HepG2 (cell line): ENCODE data around the gene ZMYND8. TPM values are rescaled to one million over a fixed set of nuclear protein-coding genes. Genes with fewer than 3 reads are reported as not detected.

Experiments used
- ATAC-seq: fragments of 200-7000 bp; cut with Tn5 transposase; 3 replicates; pipeline ENCODE4 v1.9.1; 2020; ENCODE audit warnings: mild to moderate bottlenecking, moderate library complexity
- BruUV-seq: library from RNA; stranded (reverse); fragments of 400-500 nt; replicated peaks from 2 replicates; lab custom pipeline; 2021; lab: Mats Ljungman, UMichigan
- CTCF ChIA-PET: fragments of 300-600 bp; formaldehyde crosslinking; extraction: SDS; loops from one replicate; lab custom pipeline; 2021; ENCODE audit warnings: low total read pairs, inconsistent platforms, low intra/inter-chr PET ratio; lab: Yijun Ruan, JAX
- POLR2A ChIA-PET: fragments of 350-600 bp; sonication (Branson Sonifier 250); formaldehyde crosslinking; loops from one replicate; lab custom pipeline; 2020; ENCODE audit warnings: antibody characterized with exemption, inconsistent platforms; lab: Yijun Ruan, JAX
- DNase-seq: peaks from one replicate; pipeline ENCODE4 v3.0.0-alpha.2; 2015; ENCODE audit warnings: low spot score
- FAIRE-seq: peaks from 3 replicates; lab custom pipeline; 2011; peaks lifted over from hg19 to GRCh38; lab: Jason Lieb, UNC
- H2AFZ ChIP-seq: one replicate; pipeline ENCODE4 v1.6.1; 2011; ENCODE audit warnings: low read length, inconsistent platforms
- H3K27ac ChIP-seq: fragments of 300-600 bp; 3 replicates; pipeline ENCODE4 v1.8.0; 2011; ENCODE audit warnings: mixed run types, mild to moderate bottlenecking, mixed read lengths, low read length, inconsistent platforms; ENCODE audit not compliant: insufficient read depth; ENCODE audit errors: extremely low read length
- H3K27me3 ChIP-seq, 2 experiments: fragments of 200-600 bp in 1 of 2; 2 replicates in 1 of 2; 3 replicates in 1 of 2; pipeline versions ENCODE4 v1.6.0 to v1.8.0; 2011; ENCODE audit warnings: low read length in 2 of 2, mild to moderate bottlenecking in 2 of 2, moderate library complexity in 2 of 2, inconsistent platforms in 1 of 2; ENCODE audit not compliant: insufficient read depth in 2 of 2, control insufficient read depth in 1 of 2
- H3K36me3 ChIP-seq, 2 experiments: fragments of 200-600 bp in 1 of 2; replicated peaks in 1 of 2; 2 replicates in 1 of 2; 3 replicates in 1 of 2; pipeline versions ENCODE4 v1.5.1 to v1.8.0; 2011; ENCODE audit warnings: low read length in 2 of 2, inconsistent platforms in 1 of 2; ENCODE audit not compliant: insufficient read depth in 2 of 2, control insufficient read depth in 1 of 2
- H3K4me1 ChIP-seq: 2 replicates; pipeline ENCODE4 v1.5.1; 2012; ENCODE audit warnings: low read length, inconsistent platforms; ENCODE audit not compliant: insufficient read depth
- H3K4me2 ChIP-seq: 2 replicates; pipeline ENCODE4 v1.6.0; 2011; ENCODE audit warnings: low read depth, low read length, inconsistent platforms
- H3K4me3 ChIP-seq, 3 experiments: fragments of 200-600 bp in 1 of 3; sonication (generic), shearing (Covaris generic) in 1 of 3; replicated peaks in 1 of 3; 2 replicates each; pipeline ENCODE4 v1.5.1; 2011 to 2016; ENCODE audit warnings: low read length in 3 of 3, inconsistent platforms in 2 of 3, low read depth in 2 of 3, mild to moderate bottlenecking in 2 of 3, control low read depth in 1 of 3, mixed read lengths in 1 of 3; ENCODE audit not compliant: insufficient read depth in 1 of 3
- H3K79me2 ChIP-seq: one replicate; pipeline ENCODE4 v1.6.1; 2011; ENCODE audit warnings: low read length, inconsistent platforms; ENCODE audit not compliant: insufficient read depth
- H3K9ac ChIP-seq: 2 replicates; pipeline ENCODE4 v1.6.0; 2011; ENCODE audit warnings: mild to moderate bottlenecking, low read depth, low read length, inconsistent platforms; ENCODE audit not compliant: insufficient read depth
- H3K9me3 ChIP-seq: 2 replicates; pipeline ENCODE4 v1.5.1; 2012; ENCODE audit warnings: mild to moderate bottlenecking, low read length
- H4K20me1 ChIP-seq: 2 replicates; pipeline ENCODE4 v1.6.0; 2011; ENCODE audit warnings: inconsistent platforms, mild to moderate bottlenecking, low read length, moderate library complexity; ENCODE audit not compliant: insufficient read depth
- DR1 ChIP-seq: sonication (generic); formaldehyde crosslinking; IDR thresholded peaks from 2 replicates; pipeline ENCODE4 v1.8.0; 2021; ENCODE audit warnings: mild to moderate bottlenecking, missing genetic modification reagents, inconsistent platforms
- E2F1 ChIP-seq: sonication (generic); formaldehyde crosslinking; IDR thresholded peaks from 2 replicates; pipeline ENCODE4 v1.5.0; 2020; ENCODE audit warnings: missing genetic modification reagents
- GPBP1L1 ChIP-seq: sonication (generic); formaldehyde crosslinking; IDR thresholded peaks from 2 replicates; pipeline ENCODE4 v1.5.0; 2020; ENCODE audit warnings: mild to moderate bottlenecking, missing genetic modification reagents
- LBX2 ChIP-seq: sonication (generic); formaldehyde crosslinking; IDR thresholded peaks from 2 replicates; pipeline ENCODE4 v1.5.0; 2020; ENCODE audit warnings: missing genetic modification reagents, mild to moderate bottlenecking, borderline replicate concordance
- MAFF ChIP-seq: IDR thresholded peaks from 2 replicates; pipeline ENCODE4 v1.6.1; 2011; ENCODE audit warnings: low read depth, low read length, improper control_type of control experiment
- MLX ChIP-seq: IDR thresholded peaks from 2 replicates; pipeline ENCODE4 v1.6.1; 2016
- MLXIP ChIP-seq: sonication (generic); formaldehyde crosslinking; IDR thresholded peaks from 2 replicates; pipeline ENCODE4 v1.9.0; 2021; ENCODE audit warnings: missing genetic modification reagents, borderline replicate concordance
- MXD4 ChIP-seq: IDR thresholded peaks from 2 replicates; pipeline ENCODE4 v1.6.1; 2016; ENCODE audit warnings: mild to moderate bottlenecking, missing biosample characterization, missing genetic modification reagents
- NFYB ChIP-seq: sonication (generic); formaldehyde crosslinking; IDR thresholded peaks from 2 replicates; pipeline ENCODE4 v1.4.0; 2020; ENCODE audit warnings: missing genetic modification reagents
- ONECUT2 ChIP-seq: sonication (generic); formaldehyde crosslinking; IDR thresholded peaks from 2 replicates; pipeline ENCODE4 v1.4.0; 2020; ENCODE audit warnings: missing genetic modification reagents
- UBTF ChIP-seq: sonication (generic); formaldehyde crosslinking; IDR thresholded peaks from 2 replicates; pipeline ENCODE4 v1.4.0; 2020; ENCODE audit warnings: mild to moderate bottlenecking, missing genetic modification reagents
- WIZ ChIP-seq: sonication (generic); formaldehyde crosslinking; IDR thresholded peaks from 2 replicates; pipeline ENCODE4 v1.5.1; 2020; ENCODE audit warnings: mild to moderate bottlenecking, missing genetic modification reagents
- ZFP36L1 ChIP-seq: sonication (generic); formaldehyde crosslinking; IDR thresholded peaks from 2 replicates; pipeline ENCODE4 v1.8.0; 2022; ENCODE audit warnings: mild to moderate bottlenecking, missing genetic modification reagents, moderate library complexity
- ZNF567 ChIP-seq: sonication (generic); formaldehyde crosslinking; IDR thresholded peaks from 2 replicates; pipeline ENCODE4 v1.8.1; 2023; ENCODE audit warnings: mild to moderate bottlenecking, missing genetic modification reagents, borderline replicate concordance
- ZNF83 ChIP-seq: sonication (generic); formaldehyde crosslinking; IDR thresholded peaks from 2 replicates; pipeline ENCODE4 v1.4.0; 2020; ENCODE audit warnings: missing genetic modification reagents, mild to moderate bottlenecking, borderline replicate concordance
- ZSCAN22 ChIP-seq: sonication (generic); formaldehyde crosslinking; IDR thresholded peaks from 2 replicates; pipeline ENCODE4 v1.4.0; 2020; ENCODE audit warnings: mild to moderate bottlenecking, missing genetic modification reagents
- in situ Hi-C: cut with HindIII; loops from 2 replicates; pipeline ENCODE4 v1.10.0; 2017; ENCODE audit warnings: low pct_unique_long_range_greater_than_20kb; ENCODE audit not compliant: extremely low pct_ligation_motif_present
- intact Hi-C: fragments of 100-400 bp; cut with micrococcal nuclease; formaldehyde crosslinking; loops from one replicate; pipeline ENCODE4 v1.10.0; 2022; ENCODE audit not compliant: unreplicated experiment
- polyA plus RNA-seq, 8 experiments: library from polyadenylated mRNA; depleted of rRNA in 3 of 8; stranded (reverse) in 7 of 8; unstranded in 1 of 8; fragments of >200 nt; fragmentation: Illumina TruSeq in 4 of 8; extraction: Trizol in 4 of 8; gene quantifications; 2 replicates each; pipeline versions ENCODE4 v1.2.1 to v1.2.3, GENCODE V29; 2011 to 2016; ENCODE audit warnings: low read depth in 4 of 8, missing spikeins in 1 of 8, mixed read lengths in 1 of 8; ENCODE audit not compliant: insufficient read depth in 1 of 8
- total RNA-seq, 5 experiments: library from RNA; depleted of rRNA; stranded (reverse); fragments of >200 nt; fragmentation: Illumina TruSeq; extraction: Trizol; gene quantifications; 2 replicates each; pipeline ENCODE4 v1.2.3, GENCODE V29; 2016; ENCODE audit warnings: low read depth in 1 of 5

Gene ZMYND8
- total and polyA plus RNA-seq, 2 of the 13 experiments (the other 11 are each of a cell fraction or from before 2014, with no cell fraction given) = 53.9 to 84.7 TPM

- ChIA-PET POLR2A (interaction anchor here (0.6 to 13.6 kb wide), 26 partner anchors 9 to 1017 kb away, joined by 3 to 624 read pairs (median 22); partner anchors contain the start of gene NCOA3), CTCF (interaction anchor here (2.5 kb wide), 1 partner anchor 28 kb away, joined by 7 read pairs; no protein-coding TSS in a partner anchor)
- no peaks in the 10 kb centered on the region; a peak in 1 of 5 replicates for H3K27me3 ChIP-seq
- H3K4me3 ChIP-seq = peak overlapping the region; percentile 72 to 81 (median 73)
- peaks cover 64% of the 10 kb centered on the region for H3K79me2 ChIP-seq
- peak overlapping the region; percentile 99 for H3K9ac ChIP-seq
- BruUV-seq = no TSS peak
- H4K20me1 ChIP-seq = peaks cover 19% of the 10 kb centered on the region
- no peak for ATAC-seq
- H3K9me3 ChIP-seq = no peaks in the 10 kb centered on the region
- peaks cover 78% of the 10 kb centered on the region for H3K4me1 ChIP-seq
- intact Hi-C loops (no loop called here), in situ Hi-C loops (no loop called here)
- peak overlapping the region; percentile 99 for H3K27ac ChIP-seq
- H3K4me2 ChIP-seq = peak overlapping the region; percentile 91
- FAIRE-seq = no peak
- H2AFZ ChIP-seq = no peak overlapping the region
- no peak for DNase-seq
- peaks cover 1 to 16% of the 10 kb centered on the region in 2 experiments; a peak in 3 of 5 replicates for H3K36me3 ChIP-seq
- TF ChIP-seq ZSCAN22 (CRISPR knock-in tag) (no peak), MAFF (no peak), ZFP36L1 (CRISPR knock-in tag) (no peak), GPBP1L1 (no peak), MLXIP (no peak), ZNF83 (no peak), E2F1 (CRISPR knock-in tag) (0 out of 2 replicates have a peak, but pooled peaks have one; percentile 29), ZNF567 (CRISPR knock-in tag) (0 out of 2 replicates have a peak, but pooled peaks have one; percentile 8), WIZ (no peak), NFYB (CRISPR knock-in tag) (no peak), UBTF (CRISPR knock-in tag) (no peak), LBX2 (CRISPR knock-in tag) (no peak), DR1 (CRISPR knock-in tag) (no peak), MXD4 (0 out of 2 replicates have a peak, but pooled peaks have one; percentile 17), MLX (CRISPR knock-in tag) (no peak), ONECUT2 (no peak)
Measured at GRCh38 chr20:47356220-47356525, 326 bp downstream of the ZMYND8 start.
